Measurements from ENCODE around the gene DLGAP1. TPM values are rescaled to one million over a fixed set of nuclear protein-coding genes. Genes with fewer than 3 reads are reported as not detected.

The DLGAP1 gene
- total and polyA plus RNA-seq, 2 of the 4 experiments (the other 2 are of a cell fraction), result under 0.01 to 0.09 TPM

GRCh38 chr18:4106407-4107033 lies 348.6 kb downstream of the DLGAP1 start:
- no peaks in the 10 kb centered on the region for H3K27me3 ChIP-seq (ENCODE audit: control insufficient read depth, insufficient read depth, low read length)
- no peak overlapping the region for H4K91ac ChIP-seq (ENCODE audit: insufficient read depth, low read depth, low read length)
- WGBS, 2 experiments (ENCODE audit: extremely low coverage in 2 of 2, insufficient read length in 1 of 2), result no CpG with 5 or more reads among the region's 13 CpGs
- H2BK120ac ChIP-seq (ENCODE audit: low read depth, low read length), result no peak overlapping the region
- no peaks in the 10 kb centered on the region for H3K36me3 ChIP-seq (ENCODE audit: control insufficient read depth, insufficient read depth, low read length)
- H3K4ac ChIP-seq (ENCODE audit: low read depth, low read length), result no peak overlapping the region
- no peak overlapping the region for H3K56ac ChIP-seq (ENCODE audit: extremely low read depth, insufficient read depth, low read length)
- ChIA-PET CTCF (interaction anchor here (0.6 to 1.8 kb wide), 8 partner anchors 8 to 959 kb away, joined by 3 to 9 read pairs (median 4); no protein-coding TSS in a partner anchor), POLR2A (ENCODE audit: unreplicated experiment) (interaction anchor here (0.6 kb wide), 1 partner anchor 88 kb away, joined by 4 read pairs; no protein-coding TSS in a partner anchor)
- H2AK5ac ChIP-seq (ENCODE audit: low read depth, low read length), result no peak overlapping the region
- in situ Hi-C loops (cut with MboI; ENCODE audit: low sequenced_read_pairs) (no loop called here), intact Hi-C loops (cut with micrococcal nuclease) (loop anchor here (1.0 kb wide), 1 partner anchor 951 kb away; no protein-coding TSS in a partner anchor), dilution Hi-C loops (cut with HindIII; ENCODE audit: low sequenced_read_pairs, unreplicated experiment) (no loop called here)
- H3K9ac ChIP-seq (ENCODE audit: low read depth, low read length), result no peak overlapping the region
- H2BK5ac ChIP-seq (ENCODE audit: low read depth, low read length, poor library complexity, severe bottlenecking), result no peak overlapping the region
- H3K23ac ChIP-seq (ENCODE audit: low read depth, low read length), result no peak overlapping the region
- H2BK20ac ChIP-seq (ENCODE audit: low read depth, low read length), result no peak overlapping the region
- H4K8ac ChIP-seq (ENCODE audit: low read depth in 2 of 2, low read length in 2 of 2), result no peak overlapping the region
- TF ChIP-seq, protein P1, sequence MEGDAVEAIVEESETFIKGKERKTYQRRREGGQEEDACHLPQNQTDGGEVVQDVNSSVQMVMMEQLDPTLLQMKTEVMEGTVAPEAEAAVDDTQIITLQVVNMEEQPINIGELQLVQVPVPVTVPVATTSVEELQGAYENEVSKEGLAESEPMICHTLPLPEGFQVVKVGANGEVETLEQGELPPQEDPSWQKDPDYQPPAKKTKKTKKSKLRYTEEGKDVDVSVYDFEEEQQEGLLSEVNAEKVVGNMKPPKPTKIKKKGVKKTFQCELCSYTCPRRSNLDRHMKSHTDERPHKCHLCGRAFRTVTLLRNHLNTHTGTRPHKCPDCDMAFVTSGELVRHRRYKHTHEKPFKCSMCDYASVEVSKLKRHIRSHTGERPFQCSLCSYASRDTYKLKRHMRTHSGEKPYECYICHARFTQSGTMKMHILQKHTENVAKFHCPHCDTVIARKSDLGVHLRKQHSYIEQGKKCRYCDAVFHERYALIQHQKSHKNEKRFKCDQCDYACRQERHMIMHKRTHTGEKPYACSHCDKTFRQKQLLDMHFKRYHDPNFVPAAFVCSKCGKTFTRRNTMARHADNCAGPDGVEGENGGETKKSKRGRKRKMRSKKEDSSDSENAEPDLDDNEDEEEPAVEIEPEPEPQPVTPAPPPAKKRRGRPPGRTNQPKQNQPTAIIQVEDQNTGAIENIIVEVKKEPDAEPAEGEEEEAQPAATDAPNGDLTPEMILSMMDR (conservative IDR thresholded peaks at IDR 0.05; ENCODE audit: low read depth, low read length), result peak; percentile 69
- TF ChIP-seq ELK1 (IDR thresholded peaks at IDR 0.05; ENCODE audit: borderline replicate concordance, low read depth, low read length) (no peak), RFX5 (IDR thresholded peaks at IDR 0.05; ENCODE audit: low read depth, low read length) (no peak), SMC3 (IDR thresholded peaks at IDR 0.05; ENCODE audit: low read depth, low read length) (peak; percentile 64), CEBPB (IDR thresholded peaks at IDR 0.05; ENCODE audit: low read depth, low read length) (no peak), RAD21 (IDR thresholded peaks at IDR 0.05; ENCODE audit: low read length) (peak; percentile 49; the same call in 1 of the 2 replicates), MXI1 (IDR thresholded peaks at IDR 0.05; ENCODE audit: borderline replicate concordance, low read depth, low read length) (no peak)
- DNase-seq (peak; percentile 52), ATAC-seq (ENCODE audit: low read depth) (peak; percentile 94)
- no peak overlapping the region for H3K4me2 ChIP-seq (ENCODE audit: low read depth, low read length)
- H2AK9ac ChIP-seq (replicated peaks; ENCODE audit: low read depth, low read length, poor library complexity), result no peak overlapping the region
- H3K18ac ChIP-seq (ENCODE audit: low read depth, low read length), result no peak overlapping the region
- H4K20me1 ChIP-seq (ENCODE audit: insufficient read depth, low read length), result no peaks in the 10 kb centered on the region
- H3K4me3 ChIP-seq (ENCODE audit: insufficient read depth, low read depth, low read length), result no peak overlapping the region
- H3K9me1 ChIP-seq (ENCODE audit: insufficient read depth, low read length), result no peaks in the 10 kb centered on the region; the same call in 1 of the 2 replicates
- H4K5ac ChIP-seq (ENCODE audit: low read depth, low read length), result no peak overlapping the region
- no peak overlapping the region for H2BK15ac ChIP-seq (ENCODE audit: low read depth, low read length)
- H3K9me3 ChIP-seq (ENCODE audit: control insufficient read depth, insufficient read depth, low read length), result no peaks in the 10 kb centered on the region
- H3K14ac ChIP-seq (replicated peaks; ENCODE audit: low read depth, low read length), result no peak overlapping the region
- H3K27ac ChIP-seq (ENCODE audit: insufficient read depth, low read length), result no peak overlapping the region
- no peaks in the 10 kb centered on the region for H3K4me1 ChIP-seq (ENCODE audit: control insufficient read depth, insufficient read depth, low read length)
- no TSS peak for BruUV-seq (replicated peaks)
- no peaks in the 10 kb centered on the region for H3K79me1 ChIP-seq (ENCODE audit: low read depth in 1 of 2, low read length in 2 of 2)
- H2AFZ ChIP-seq (replicated peaks; ENCODE audit: low read length, poor library complexity), result no peak overlapping the region
